GM23338 (cell line): ENCODE results near the gene SLC18A2. TPM values are rescaled to one million over a fixed set of nuclear protein-coding genes. Genes with fewer than 3 reads are reported as not detected.

Experiments
- ATAC-seq: fragments of 200-7000 bp; cut with Tn5 transposase; 3 replicates; pipeline ENCODE4 v1.9.1; 2020
- DNase-seq: peaks from one replicate; pipeline ENCODE4 v3.0.0-alpha.2; 2015; ENCODE audit warnings: low spot score
- H2AFZ ChIP-seq: fragments of 200-600 bp; sonication (generic); 2 replicates; pipeline ENCODE4 v1.8.0; 2016; ENCODE audit warnings: antibody characterized with exemption, mild to moderate bottlenecking, moderate library complexity
- H3F3A ChIP-seq: fragments of 200-600 bp; sonication (generic); replicated peaks from 2 replicates; pipeline ENCODE4 v1.8.0; 2017; ENCODE audit warnings: antibody characterized with exemption, mixed run types, low read depth
- H3K27ac ChIP-seq: fragments of 200-600 bp; sonication (generic); 2 replicates; pipeline ENCODE4 v1.6.1; 2016; ENCODE audit warnings: low read depth
- H3K27me3 ChIP-seq: fragments of 200-600 bp; sonication (generic); 2 replicates; pipeline ENCODE4 v1.8.0; 2016; ENCODE audit warnings: mild to moderate bottlenecking, mixed run types, moderate library complexity; ENCODE audit not compliant: insufficient read depth
- H3K36me3 ChIP-seq: fragments of 200-600 bp; sonication (generic); 2 replicates; pipeline ENCODE4 v1.8.0; 2016; ENCODE audit warnings: mild to moderate bottlenecking; ENCODE audit not compliant: insufficient read depth
- H3K4me1 ChIP-seq: fragments of 200-600 bp; sonication (generic); 2 replicates; pipeline ENCODE4 v1.8.0; 2016; ENCODE audit warnings: mild to moderate bottlenecking, moderate library complexity; ENCODE audit not compliant: insufficient read depth
- H3K4me2 ChIP-seq: fragments of 200-600 bp; sonication (generic); 2 replicates; pipeline ENCODE4 v1.7.1; 2017; ENCODE audit warnings: mixed run types
- H3K4me3 ChIP-seq: fragments of 200-600 bp; sonication (generic); 2 replicates; pipeline ENCODE4 v1.6.1; 2016; ENCODE audit warnings: mixed run types
- H3K79me2 ChIP-seq: fragments of 200-600 bp; sonication (generic); replicated peaks from 2 replicates; pipeline ENCODE4 v1.8.0; 2017; ENCODE audit warnings: mild to moderate bottlenecking; ENCODE audit not compliant: insufficient read depth
- H3K9me2 ChIP-seq: fragments of 200-600 bp; sonication (generic); 2 replicates; pipeline ENCODE4 v1.8.0; 2017; ENCODE audit not compliant: insufficient read depth
- H4K20me1 ChIP-seq: fragments of 200-600 bp; sonication (generic); replicated peaks from 2 replicates; pipeline ENCODE4 v1.8.0; 2017; ENCODE audit warnings: mild to moderate bottlenecking; ENCODE audit not compliant: insufficient read depth
- H3K27ac Mint-ChIP-seq: 2 replicates; pipeline ENCODE4 v1.8.0; 2020; ENCODE audit warnings: inconsistent platforms, mild to moderate bottlenecking, moderate library complexity, mixed read lengths
- H3K27me3 Mint-ChIP-seq: 3 replicates; pipeline ENCODE4 v1.8.0; 2022; ENCODE audit warnings: low read depth, mild to moderate bottlenecking, moderate library complexity, mixed read lengths, inconsistent platforms; ENCODE audit not compliant: insufficient read depth, poor library complexity
- H3K36me3 Mint-ChIP-seq: 3 replicates; pipeline ENCODE4 v1.8.0; 2021; ENCODE audit warnings: low read depth, mild to moderate bottlenecking, inconsistent platforms, moderate library complexity, mixed read lengths
- H3K4me1 Mint-ChIP-seq: 3 replicates; pipeline ENCODE4 v1.8.0; 2020; ENCODE audit warnings: mild to moderate bottlenecking, inconsistent platforms, mixed read lengths
- H3K4me3 Mint-ChIP-seq: 3 replicates; pipeline ENCODE4 v1.8.0; 2021; ENCODE audit warnings: moderate library complexity, mild to moderate bottlenecking, inconsistent platforms, mixed read lengths
- H3K9me3 Mint-ChIP-seq: 3 replicates; pipeline ENCODE4 v1.8.0; 2020; ENCODE audit warnings: moderate library complexity, mild to moderate bottlenecking, inconsistent platforms, mixed read lengths
- JUNB ChIP-seq: IDR thresholded peaks from one replicate; pipeline ENCODE4 v1.6.1; 2016; ENCODE audit warnings: antibody characterized with exemption; ENCODE audit not compliant: unreplicated experiment
- ZNF114 ChIP-seq: fragments of 250-450 bp; sonication (Bioruptor Pico); IDR thresholded peaks from 2 replicates; pipeline ENCODE4 v1.5.0; 2020; ENCODE audit warnings: mild to moderate bottlenecking, moderate library complexity
- ZNF462 ChIP-seq: fragments of 250-450 bp; sonication (Bioruptor Pico); IDR thresholded peaks from 2 replicates; pipeline ENCODE4 v1.5.0; 2020; ENCODE audit warnings: mild to moderate bottlenecking, moderate library complexity
- polyA plus RNA-seq: library from polyadenylated mRNA; unstranded; fragments of >200 nt; fragmentation: Nextera tagmentation; extraction: Ambion mirVana; gene quantifications from 2 replicates; pipeline ENCODE4 v1.2.1, GENCODE V29; 2016
- total RNA-seq: library from RNA; depleted of rRNA; stranded (reverse); fragments of >200 nt; shearing (Covaris generic); gene quantifications from 2 replicates; pipeline ENCODE4 v1.2.3, GENCODE V29; 2014
- TF ChIP-seq, protein P1 (sequence below): IDR thresholded peaks from 2 replicates; pipeline ENCODE4 v1.6.1; 2016; ENCODE audit warnings: antibody characterized with exemption
- TF ChIP-seq, protein P2 (sequence below), 2 experiments: fragments of 200-600 bp in 1 of 2; sonication (generic) in 1 of 2; conservative IDR thresholded peaks; 2 replicates each; pipeline versions ENCODE4 v1.5.1 to v1.6.1; 2016 to 2017; ENCODE audit warnings: antibody characterized with exemption in 2 of 2, low read depth in 2 of 2, mild to moderate bottlenecking in 2 of 2, moderate library complexity in 1 of 2

SLC18A2 gene
- total and polyA plus RNA-seq, 2 experiments from 2014 or later, result 4.3 to 8.7 TPM

DNA sequence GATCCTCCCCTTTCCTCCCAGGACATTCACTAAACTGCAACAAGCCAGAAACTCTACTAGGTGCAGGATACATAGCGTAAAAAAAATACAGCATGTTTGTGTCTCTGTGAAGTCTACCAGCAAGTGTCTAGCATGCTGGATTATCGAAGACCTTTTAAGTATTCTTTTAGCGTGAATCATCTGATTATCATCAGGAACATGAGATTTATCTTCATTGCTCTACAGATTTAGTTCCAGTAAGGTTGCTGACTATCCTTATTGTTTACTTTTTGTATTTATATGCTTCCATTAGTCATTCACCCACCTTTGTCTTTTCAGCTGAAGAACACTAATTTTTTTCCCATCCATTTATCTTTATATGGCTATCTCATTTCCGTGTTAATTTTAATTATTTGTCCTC is 71.5 kb downstream of the SLC18A2 start (continued):
- TF ChIP-seq ZNF462 (no peak), JUNB (no peak), ZNF114 (CRISPR knock-in tag) (no peak)
- TF ChIP-seq, protein P1, sequence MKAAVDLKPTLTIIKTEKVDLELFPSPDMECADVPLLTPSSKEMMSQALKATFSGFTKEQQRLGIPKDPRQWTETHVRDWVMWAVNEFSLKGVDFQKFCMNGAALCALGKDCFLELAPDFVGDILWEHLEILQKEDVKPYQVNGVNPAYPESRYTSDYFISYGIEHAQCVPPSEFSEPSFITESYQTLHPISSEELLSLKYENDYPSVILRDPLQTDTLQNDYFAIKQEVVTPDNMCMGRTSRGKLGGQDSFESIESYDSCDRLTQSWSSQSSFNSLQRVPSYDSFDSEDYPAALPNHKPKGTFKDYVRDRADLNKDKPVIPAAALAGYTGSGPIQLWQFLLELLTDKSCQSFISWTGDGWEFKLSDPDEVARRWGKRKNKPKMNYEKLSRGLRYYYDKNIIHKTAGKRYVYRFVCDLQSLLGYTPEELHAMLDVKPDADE, result no peak
- TF ChIP-seq, protein P2, sequence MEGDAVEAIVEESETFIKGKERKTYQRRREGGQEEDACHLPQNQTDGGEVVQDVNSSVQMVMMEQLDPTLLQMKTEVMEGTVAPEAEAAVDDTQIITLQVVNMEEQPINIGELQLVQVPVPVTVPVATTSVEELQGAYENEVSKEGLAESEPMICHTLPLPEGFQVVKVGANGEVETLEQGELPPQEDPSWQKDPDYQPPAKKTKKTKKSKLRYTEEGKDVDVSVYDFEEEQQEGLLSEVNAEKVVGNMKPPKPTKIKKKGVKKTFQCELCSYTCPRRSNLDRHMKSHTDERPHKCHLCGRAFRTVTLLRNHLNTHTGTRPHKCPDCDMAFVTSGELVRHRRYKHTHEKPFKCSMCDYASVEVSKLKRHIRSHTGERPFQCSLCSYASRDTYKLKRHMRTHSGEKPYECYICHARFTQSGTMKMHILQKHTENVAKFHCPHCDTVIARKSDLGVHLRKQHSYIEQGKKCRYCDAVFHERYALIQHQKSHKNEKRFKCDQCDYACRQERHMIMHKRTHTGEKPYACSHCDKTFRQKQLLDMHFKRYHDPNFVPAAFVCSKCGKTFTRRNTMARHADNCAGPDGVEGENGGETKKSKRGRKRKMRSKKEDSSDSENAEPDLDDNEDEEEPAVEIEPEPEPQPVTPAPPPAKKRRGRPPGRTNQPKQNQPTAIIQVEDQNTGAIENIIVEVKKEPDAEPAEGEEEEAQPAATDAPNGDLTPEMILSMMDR (conservative IDR thresholded peaks at IDR 0.05; ENCODE audit: low read depth in 2 of 2), result no peak

DNA sequence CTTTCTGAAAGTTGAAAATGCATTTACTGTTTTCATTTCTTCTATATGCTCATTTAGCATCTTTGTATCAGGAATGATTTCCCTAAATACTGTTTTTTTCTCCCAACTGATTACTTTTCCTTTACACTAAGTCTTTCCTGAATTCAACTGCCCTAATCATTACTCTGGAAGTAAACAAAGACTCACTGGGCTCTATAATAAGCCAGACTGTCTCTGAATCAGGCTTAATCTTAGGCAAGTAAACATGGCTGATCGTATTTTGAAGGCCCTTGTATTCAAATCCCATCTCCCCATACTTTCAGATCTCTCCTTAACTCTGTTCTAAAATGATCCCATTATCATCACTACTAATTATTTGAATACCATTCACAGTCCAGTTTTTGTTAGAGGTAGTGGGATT is 72.7 kb downstream of the SLC18A2 start:
- no peak overlapping the region for H3K4me3 Mint-ChIP-seq
- TF ChIP-seq, protein P2 (conservative IDR thresholded peaks at IDR 0.05; ENCODE audit: low read depth in 2 of 2), result no peak
- Histone ChIP-seq H3K9me2 (no peaks in the 10 kb centered on the region), H2AFZ (no peak overlapping the region), H3K27me3 (no peaks in the 10 kb centered on the region), H4K20me1 (peaks cover 7% of the 10 kb centered on the region; the same call in 1 of the 2 replicates), H3K4me2 (no peak overlapping the region), H3F3A (no peaks in the 10 kb centered on the region), H3K27ac (no peak overlapping the region), H3K4me1 (no peaks in the 10 kb centered on the region), H3K4me3 (no peak overlapping the region), H3K36me3 (no peaks in the 10 kb centered on the region), H3K79me2 (no peaks in the 10 kb centered on the region; the same call in 1 of the 2 replicates)
- H3K9me3 Mint-ChIP-seq, result no peaks in the 10 kb centered on the region
- no peaks in the 10 kb centered on the region for H3K27me3 Mint-ChIP-seq
- H3K4me1 Mint-ChIP-seq, result peaks cover 2% of the 10 kb centered on the region; the same call in 1 of the 3 replicates
- ATAC-seq (no peak), DNase-seq (no peak)
- H3K36me3 Mint-ChIP-seq, result no peaks in the 10 kb centered on the region; the same call in 1 of the 3 replicates
- H3K27ac Mint-ChIP-seq, result no peak overlapping the region
